Measurements from ENCODE around the gene LCA5L. TPM values are rescaled to one million over a fixed set of nuclear protein-coding genes. Genes with fewer than 3 reads are reported as not detected.
A peak's percentile ranks its signal among the peaks of the same experiment; 100 is the strongest.

LCA5L gene
- total and polyA plus RNA-seq, 12 donors = 0.42 to 13.5 (median 4.8) TPM

DNA sequence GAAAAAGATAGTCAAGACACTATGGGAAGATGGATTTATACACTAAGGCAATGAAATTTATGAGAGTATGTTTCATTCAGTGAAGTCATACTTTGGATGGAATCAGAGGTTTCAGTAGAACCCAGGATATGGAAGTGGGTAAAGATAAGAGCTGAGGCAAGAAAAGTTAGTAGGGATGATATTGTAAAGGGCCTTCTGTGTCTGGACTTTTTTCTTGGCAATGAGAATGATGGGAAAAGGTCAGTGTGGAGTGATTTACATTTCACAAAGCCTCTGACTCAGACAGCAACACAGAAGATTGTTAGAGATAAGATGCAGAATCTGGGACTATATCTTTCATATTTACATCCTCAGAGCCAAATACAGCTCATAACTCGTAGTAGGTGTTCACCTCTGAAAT is 38.3 kb upstream of the LCA5L start:
- H3K36me3 ChIP-seq (replicated peaks in 1 of 2) = no peaks in the 10 kb centered on the region
- no peaks in the 10 kb centered on the region for H3K27me3 ChIP-seq
- no peak overlapping the region for H3K4me3 ChIP-seq
- intact Hi-C loops (cut with DNase I) = no loop called here
- 17 to 42% (median 33%) methylated on average over 1 of the region's 1 CpG for WGBS, 4 donors
- peak in 2 of 7 donors; percentile 15 to 34 for DNase-seq
- no peaks in the 10 kb centered on the region for H3K9me3 ChIP-seq (replicated peaks in 1 of 3)
- H3K27ac ChIP-seq = peak overlapping the region in 1 of 5 donors; percentile 36
- H3K4me1 ChIP-seq (replicated peaks in 1 of 2) = peaks cover 24 to 27% of the 10 kb centered on the region in 2 donors
- TF ChIP-seq POLR2A (IDR thresholded peaks at IDR 0.05) (no peak), CTCF (IDR thresholded peaks at IDR 0.05) (no peak)

DNA sequence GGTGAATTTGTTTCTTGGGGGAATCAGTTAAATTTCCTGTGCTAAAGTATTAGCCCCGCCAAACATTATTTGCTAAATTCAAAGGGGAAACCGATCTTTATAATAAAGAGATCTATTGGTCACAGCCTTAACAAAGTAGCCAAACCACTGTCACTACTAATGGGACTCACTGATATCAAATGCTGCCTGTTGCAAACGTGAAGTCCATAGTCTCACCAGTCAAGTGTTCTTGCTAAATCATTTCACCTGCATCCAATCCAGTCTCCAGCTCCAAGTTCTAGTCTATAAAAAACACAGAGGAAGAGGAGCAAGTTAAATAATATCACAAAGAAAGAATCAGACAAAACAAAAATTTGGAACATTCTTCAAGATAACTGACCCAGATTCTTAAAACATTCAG is 36.3 kb upstream of the LCA5L start:
- 75 to 79% (median 77%) methylated on average over 3 of the region's 3 CpGs for WGBS, 4 donors
- Histone ChIP-seq H3K4me1 (replicated peaks in 1 of 2) (peaks cover 24 to 27% of the 10 kb centered on the region in 2 donors), H3K36me3 (replicated peaks in 1 of 2) (no peaks in the 10 kb centered on the region), H3K27me3 (no peaks in the 10 kb centered on the region), H3K27ac (no peak overlapping the region), H3K4me3 (no peak overlapping the region), H3K9me3 (replicated peaks in 1 of 3) (no peaks in the 10 kb centered on the region)
- intact Hi-C loops (cut with DNase I) = no loop called here
- DNase-seq = no peak
- TF ChIP-seq CTCF (IDR thresholded peaks at IDR 0.05) = no peak
- TF ChIP-seq POLR2A (IDR thresholded peaks at IDR 0.05) = no peak

DNA sequence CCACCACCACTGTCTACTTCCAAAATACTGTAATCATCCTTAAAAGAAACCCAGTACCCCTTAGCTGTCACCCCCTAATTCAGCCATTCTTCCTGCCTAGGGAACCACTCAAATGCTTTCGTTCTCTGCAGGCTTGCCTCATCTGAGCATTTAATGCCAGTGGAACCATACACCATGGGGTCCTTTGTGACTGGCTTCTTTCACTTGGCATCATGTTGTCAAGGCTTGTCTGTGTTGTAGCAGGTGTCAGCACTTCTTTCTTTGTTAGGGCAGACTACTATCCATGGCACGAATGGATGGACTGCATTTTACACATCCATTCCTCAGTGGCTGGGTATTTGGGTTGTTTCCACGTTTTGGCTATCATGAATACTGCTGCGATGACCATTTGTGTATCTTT is 34.7 kb upstream of the LCA5L start:
- no peak for DNase-seq

DNA sequence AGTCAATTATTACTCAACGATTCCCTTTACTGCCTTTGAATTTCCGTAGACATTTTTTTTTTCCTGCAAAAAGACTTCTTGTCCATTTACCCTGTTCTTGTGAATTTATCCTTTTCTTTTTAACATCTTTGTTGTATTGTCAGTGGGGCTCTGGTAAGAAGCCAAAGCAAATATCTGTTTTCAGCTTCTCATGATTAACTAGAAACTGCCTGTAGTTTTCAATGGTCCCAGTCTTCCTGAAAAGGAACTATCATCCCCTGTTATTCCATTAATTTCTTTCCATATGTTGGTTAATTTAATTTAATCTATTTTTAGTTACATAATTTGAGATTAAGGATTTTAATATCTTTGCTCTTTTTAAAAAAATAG is 34.2 kb upstream of the LCA5L start:
- Histone ChIP-seq H3K4me1 (replicated peaks in 1 of 2) (peaks cover 23 to 26% of the 10 kb centered on the region in 2 donors), H3K36me3 (replicated peaks in 1 of 2) (no peaks in the 10 kb centered on the region), H3K27me3 (no peaks in the 10 kb centered on the region), H3K9me3 (replicated peaks in 1 of 3) (no peaks in the 10 kb centered on the region), H3K27ac (no peak overlapping the region), H3K4me3 (no peak overlapping the region)
- 33 to 59% (median 58%) methylated on average over 2 of the region's 2 CpGs for WGBS, 4 donors
- intact Hi-C loops (cut with DNase I) = no loop called here
- TF ChIP-seq POLR2A (IDR thresholded peaks at IDR 0.05) = no peak
- TF ChIP-seq CTCF (IDR thresholded peaks at IDR 0.05) = no peak
- DNase-seq = no peak

More for the DNA sequence above, 34.7 kb upstream of the LCA5L start:
- H3K4me1 ChIP-seq (replicated peaks in 1 of 2) = peaks cover 24 to 27% of the 10 kb centered on the region in 2 donors
- H3K9me3 ChIP-seq (replicated peaks in 1 of 3) = no peaks in the 10 kb centered on the region
- intact Hi-C loops (cut with DNase I) = no loop called here
- no peak overlapping the region for H3K4me3 ChIP-seq
- H3K36me3 ChIP-seq (replicated peaks in 1 of 2) = no peaks in the 10 kb centered on the region
- H3K27me3 ChIP-seq = no peaks in the 10 kb centered on the region
- WGBS, 4 donors = 91 to 97% (median 93%) methylated on average over 4 of the region's 4 CpGs
- no peak overlapping the region for H3K27ac ChIP-seq
- no peak for TF ChIP-seq CTCF (IDR thresholded peaks at IDR 0.05)
- no peak for TF ChIP-seq POLR2A (IDR thresholded peaks at IDR 0.05)

Measured in adrenal gland (tissue), 12 donors.